Measurements from ENCODE around the gene CHST9.

The CHST9 gene

GRCh38 chr18:27138079-27138478 is 47.0 kb downstream of the CHST9 start:
- no peak overlapping the region for H3K4me3 ChIP-seq (ENCODE audit: low read depth, low read length)
- DNase-seq (ENCODE audit: low read depth) = no peak
- no peak for TF ChIP-seq CTCF (conservative IDR thresholded peaks at IDR 0.05; ENCODE audit: low read depth, low read length)

GRCh38 chr18:27136208-27136535 is 48.9 kb downstream of the CHST9 start:
- TF ChIP-seq CTCF (conservative IDR thresholded peaks at IDR 0.05; ENCODE audit: low read depth, low read length) = no peak
- peak; percentile 10 for DNase-seq (ENCODE audit: low read depth)
- H3K4me3 ChIP-seq (ENCODE audit: low read depth, low read length) = no peak overlapping the region

GRCh38 chr18:27135504-27136207 is 49.5 kb downstream of the CHST9 start:
- DNase-seq (ENCODE audit: low read depth) = no peak
- TF ChIP-seq CTCF (conservative IDR thresholded peaks at IDR 0.05; ENCODE audit: low read depth, low read length) = no peak
- no peak overlapping the region for H3K4me3 ChIP-seq (ENCODE audit: low read depth, low read length)

- no peak for DNase-seq (ENCODE audit: low read depth)
- TF ChIP-seq CTCF (conservative IDR thresholded peaks at IDR 0.05; ENCODE audit: low read depth, low read length) = no peak
- no peak overlapping the region for H3K4me3 ChIP-seq (ENCODE audit: low read depth, low read length)
These were observed 55.0 kb downstream of the CHST9 start for GRCh38 chr18:27130065-27130630.

- TF ChIP-seq CTCF (conservative IDR thresholded peaks at IDR 0.05; ENCODE audit: low read depth, low read length) = no peak
- H3K4me3 ChIP-seq (ENCODE audit: low read depth, low read length) = no peak overlapping the region
These were observed 60.9 kb downstream of the CHST9 start for GRCh38 chr18:27124196-27124595.

GRCh38 chr18:27121108-27121507 is 64.0 kb downstream of the CHST9 start:
- no peak overlapping the region for H3K4me3 ChIP-seq (ENCODE audit: low read depth, low read length)
- DNase-seq (ENCODE audit: low read depth) = no peak
- TF ChIP-seq CTCF (conservative IDR thresholded peaks at IDR 0.05; ENCODE audit: low read depth, low read length) = no peak

More at GRCh38 chr18:27124196-27124595, 60.9 kb downstream of the CHST9 start:
- DNase-seq (ENCODE audit: low read depth) = no peak

GRCh38 chr18:27120246-27120645 is 64.9 kb downstream of the CHST9 start:
- no peak overlapping the region for H3K4me3 ChIP-seq (ENCODE audit: low read depth, low read length)
- no peak for TF ChIP-seq CTCF (conservative IDR thresholded peaks at IDR 0.05; ENCODE audit: low read depth, low read length)
- DNase-seq (ENCODE audit: low read depth) = no peak

Measured in choroid plexus epithelial cell (primary cell).